HG03575 (cell line): ENCODE measurements around the gene CELSR3.

Experiments used
- ATAC-seq: cut with Tn5 transposase; IDR thresholded peaks from one replicate; pipeline ENCODE4 v1.9.1; 2021; ENCODE audit not compliant: unreplicated experiment, insufficient number of reproducible peaks, low FRiP score; ENCODE audit errors: extremely low read depth

Gene CELSR3

DNA sequence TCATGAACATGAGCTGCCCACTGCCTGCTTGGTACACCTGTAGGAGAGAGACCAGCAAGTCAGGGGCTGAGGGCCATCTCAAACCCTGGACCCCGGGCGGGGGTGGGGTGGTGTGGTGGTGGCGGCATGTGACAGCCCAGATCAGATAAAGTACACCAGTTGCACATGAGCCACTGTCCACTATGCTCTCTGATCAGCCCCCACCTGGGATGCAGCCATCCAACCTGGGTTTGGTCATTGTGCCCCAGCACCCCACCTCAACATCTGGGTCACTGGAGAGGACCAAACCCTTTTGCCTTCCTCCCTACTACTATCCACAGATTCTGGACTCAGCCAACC lies 26.0 kb upstream of the CELSR3 start:
- no peak for ATAC-seq

DNA sequence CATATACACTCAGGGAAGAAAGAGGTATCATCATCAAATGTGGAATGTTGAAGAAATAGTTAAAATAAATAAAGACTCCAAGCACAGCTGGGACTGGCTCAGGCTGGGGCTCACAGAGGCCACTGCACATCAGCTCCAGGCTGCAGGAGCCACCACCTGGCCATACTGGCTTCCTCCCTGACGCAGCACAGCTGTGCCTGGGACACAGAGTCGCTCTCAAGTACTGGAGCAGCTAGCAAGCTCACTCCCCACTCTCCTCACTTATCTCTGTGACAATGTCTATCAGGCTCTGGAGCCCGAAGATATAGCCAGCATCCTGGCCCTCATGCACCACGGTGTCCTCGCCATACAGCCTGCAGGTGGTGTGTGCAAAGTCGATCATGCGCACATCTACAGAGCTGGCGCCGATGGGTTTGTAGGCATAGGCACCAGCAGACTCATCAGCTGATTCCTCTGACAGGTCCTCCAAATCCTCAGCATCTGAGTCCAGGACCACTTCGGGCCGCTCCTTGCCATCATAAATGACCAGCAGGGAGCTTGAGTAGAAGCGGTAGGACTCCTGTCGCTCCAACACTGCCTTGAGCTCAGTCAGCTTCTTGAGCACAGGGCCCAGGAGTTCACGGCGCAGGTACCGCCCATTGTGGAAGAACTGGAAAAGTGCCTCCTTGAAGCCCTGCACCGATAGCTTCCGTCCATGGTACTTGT lies 25.5 kb upstream of the CELSR3 start:
- ATAC-seq = no peak

DNA sequence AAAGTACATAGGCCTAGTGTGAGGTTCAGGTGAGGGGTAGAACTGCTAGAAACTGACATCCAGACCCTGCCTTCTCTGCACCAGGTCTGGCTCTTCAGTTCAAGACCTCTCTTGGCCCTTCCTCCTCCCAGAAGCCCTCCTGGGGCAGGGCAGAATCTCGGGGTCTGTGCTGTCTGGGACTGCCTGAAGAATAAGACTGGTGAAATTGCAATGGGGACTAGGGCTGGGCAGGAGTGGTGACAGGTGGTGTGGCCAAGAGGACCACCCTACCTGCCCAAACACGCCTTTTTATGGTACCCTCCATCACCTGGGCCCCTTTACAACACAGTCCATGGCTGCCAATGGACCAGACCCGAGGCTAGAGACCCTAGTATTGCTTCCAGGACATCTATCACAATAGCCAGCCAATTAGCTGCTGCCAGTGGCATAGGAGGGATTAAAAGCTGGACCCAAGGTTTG lies 24.6 kb upstream of the CELSR3 start:
- no peak for ATAC-seq

DNA sequence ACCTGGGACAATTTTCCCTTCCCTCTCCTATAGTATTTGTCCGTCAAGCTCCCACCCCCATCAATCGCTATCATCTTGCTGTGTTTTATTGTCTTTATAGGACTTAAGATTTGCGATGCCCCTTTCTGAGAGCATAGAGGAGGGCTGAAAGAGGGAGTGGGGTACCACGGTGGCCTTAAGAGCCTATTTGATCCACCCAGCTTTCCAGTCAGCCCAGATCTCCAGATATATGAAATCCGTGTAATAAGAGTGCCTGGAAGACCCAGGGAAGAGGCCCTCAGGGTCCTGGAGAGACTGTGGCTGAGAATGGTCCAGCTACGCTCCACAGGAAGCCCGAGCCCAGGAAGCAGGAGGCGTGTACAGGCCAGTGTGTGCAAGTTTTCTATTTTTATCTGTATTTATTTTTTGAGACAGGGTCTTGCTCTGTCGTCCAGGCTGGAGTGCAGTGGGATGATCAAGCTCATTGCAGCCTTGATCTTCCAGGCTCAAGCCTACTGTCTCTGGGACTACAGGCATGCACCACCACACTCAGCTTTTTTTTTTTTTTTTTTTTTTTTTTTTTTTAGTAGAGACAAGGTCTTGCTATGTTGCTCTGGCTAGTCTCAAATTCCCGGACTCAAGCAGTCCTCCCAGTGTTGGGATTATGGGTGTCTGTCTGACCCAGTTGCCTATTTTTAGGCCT lies 24.0 kb upstream of the CELSR3 start:
- ATAC-seq = no peak

DNA sequence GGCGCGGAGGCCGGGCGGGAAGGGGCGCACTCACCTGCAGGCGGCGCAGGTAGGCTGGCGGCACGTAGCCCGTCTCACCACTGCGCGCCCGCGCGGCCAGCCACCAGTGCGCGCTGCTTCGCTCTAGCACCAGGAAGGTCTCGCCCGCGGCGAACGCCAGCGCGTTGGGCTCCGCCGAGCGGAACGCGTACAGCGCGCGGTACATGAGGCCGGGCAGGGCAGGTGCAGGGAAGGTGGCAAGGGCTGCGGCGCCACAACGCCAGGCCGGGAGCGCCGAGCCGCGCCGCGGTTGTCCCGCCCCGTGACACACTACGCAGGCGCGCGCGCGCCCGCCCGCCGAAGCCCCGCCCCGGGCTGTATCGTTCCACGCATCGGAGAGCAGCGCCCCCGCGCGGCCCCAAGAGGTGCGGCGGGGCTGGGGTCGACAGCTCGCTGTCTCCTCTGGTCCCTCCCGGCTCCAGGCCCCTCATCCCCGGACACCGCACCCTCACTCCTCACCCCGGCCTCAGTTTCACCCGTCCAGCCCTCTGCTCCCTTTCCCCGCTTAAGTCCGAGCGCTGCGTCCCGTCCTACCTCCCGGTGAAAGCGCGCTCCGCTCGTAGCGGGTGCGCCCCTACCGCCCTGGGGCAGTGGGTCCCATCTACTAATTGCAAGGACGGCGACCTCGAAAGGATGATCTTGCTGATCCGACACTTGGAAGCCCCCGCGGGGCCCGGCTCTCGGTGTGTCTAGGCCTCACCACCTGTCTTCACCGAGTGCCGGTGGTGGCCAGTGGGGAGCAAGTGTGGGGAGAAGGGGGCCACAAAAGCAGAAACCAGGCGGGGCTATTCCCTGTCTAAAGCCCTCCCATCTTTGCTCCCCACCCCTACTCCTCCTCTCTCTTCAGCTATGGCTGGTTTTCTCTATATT lies 23.2 kb upstream of the CELSR3 start, which contains the start of gene NCKIPSD:
NCKIPSD (minus strand) TSS at position 313 of the 909 bp plus-strand sequence; CDS start at position 205, 108 bp downstream.
- no peak for ATAC-seq

DNA sequence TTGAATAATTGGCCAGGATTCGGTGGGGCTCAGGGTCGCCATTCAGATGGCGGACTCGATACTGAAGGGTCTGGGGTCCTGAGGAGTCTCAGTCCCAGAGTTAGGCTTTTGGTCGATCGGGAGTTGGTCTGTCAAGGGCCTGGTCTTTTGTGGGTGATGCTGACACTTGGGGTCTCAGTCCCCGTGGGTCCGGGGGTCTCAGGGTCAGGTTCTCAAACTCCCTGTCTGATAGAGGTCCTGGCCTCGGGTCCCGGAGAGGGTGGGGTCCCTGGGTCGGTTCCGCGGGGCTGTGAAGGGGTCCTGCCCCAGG lies 22.6 kb upstream of the CELSR3 start:
- ATAC-seq = no peak

DNA sequence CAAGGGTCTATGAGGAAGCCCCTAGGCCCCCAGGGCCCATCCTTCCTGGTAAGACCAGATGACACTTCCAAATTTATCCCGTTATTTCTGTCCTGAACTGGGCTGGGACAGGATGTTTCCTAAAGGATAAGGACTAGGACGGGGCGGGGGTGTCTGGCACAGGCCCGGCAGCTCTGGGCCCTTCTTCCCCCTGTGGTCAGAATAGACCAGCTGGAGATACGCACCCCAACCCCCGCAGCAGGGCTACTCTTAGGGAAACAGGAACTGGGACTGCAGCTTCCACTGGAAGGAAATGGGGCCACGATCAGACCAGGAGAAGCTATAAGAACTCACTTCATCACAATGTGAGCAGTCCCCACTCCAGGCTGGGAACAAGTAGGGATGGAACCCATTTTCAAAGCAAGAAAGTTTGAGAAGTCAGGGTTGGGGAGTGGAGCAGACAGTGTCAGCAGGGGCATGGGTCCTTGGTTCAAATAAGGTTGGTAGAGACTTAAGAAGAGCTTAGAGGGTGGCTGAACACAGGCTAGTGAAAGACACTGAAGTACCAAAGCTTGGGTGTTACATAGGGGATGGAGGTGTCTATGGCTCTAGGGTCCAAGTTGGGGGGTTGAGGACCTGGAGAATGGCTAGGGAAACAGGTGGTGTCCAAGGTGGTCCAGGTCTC lies 21.9 kb upstream of the CELSR3 start:
- no peak for ATAC-seq

DNA sequence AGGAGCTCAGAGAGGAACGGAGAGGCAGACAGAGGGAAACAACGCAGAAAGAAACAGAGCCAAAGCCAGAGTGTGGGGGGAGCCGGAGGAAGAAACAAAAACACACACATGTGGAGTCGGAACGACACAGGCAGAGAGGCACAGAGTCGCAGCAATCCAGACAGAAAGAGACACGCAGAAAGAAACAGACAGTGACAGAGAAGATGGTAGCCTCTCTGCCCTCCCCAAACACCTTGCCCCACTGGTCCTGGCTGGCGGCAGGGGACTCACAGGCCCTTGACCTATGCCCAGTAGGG lies 21.3 kb upstream of the CELSR3 start:
- no peak for ATAC-seq

DNA sequence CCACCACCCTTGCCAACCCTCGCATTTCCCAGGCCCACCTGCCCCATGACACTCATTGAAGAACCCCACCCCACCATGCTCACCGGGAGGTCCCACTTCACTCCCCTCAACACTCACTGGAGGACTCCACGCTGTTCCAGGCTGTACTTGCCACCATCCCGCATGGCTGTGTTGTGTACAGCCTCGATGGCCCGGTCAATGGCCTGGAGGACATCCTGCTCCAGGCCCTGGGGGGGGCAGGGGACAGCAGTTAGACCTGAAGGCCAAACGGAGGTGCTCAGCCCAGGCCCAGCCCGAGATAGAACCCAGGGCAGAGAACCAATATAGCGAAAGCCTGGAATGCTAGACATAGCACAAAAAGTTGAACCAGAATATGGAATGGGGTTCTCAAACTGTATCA lies 20.1 kb upstream of the CELSR3 start:
- no peak for ATAC-seq

DNA sequence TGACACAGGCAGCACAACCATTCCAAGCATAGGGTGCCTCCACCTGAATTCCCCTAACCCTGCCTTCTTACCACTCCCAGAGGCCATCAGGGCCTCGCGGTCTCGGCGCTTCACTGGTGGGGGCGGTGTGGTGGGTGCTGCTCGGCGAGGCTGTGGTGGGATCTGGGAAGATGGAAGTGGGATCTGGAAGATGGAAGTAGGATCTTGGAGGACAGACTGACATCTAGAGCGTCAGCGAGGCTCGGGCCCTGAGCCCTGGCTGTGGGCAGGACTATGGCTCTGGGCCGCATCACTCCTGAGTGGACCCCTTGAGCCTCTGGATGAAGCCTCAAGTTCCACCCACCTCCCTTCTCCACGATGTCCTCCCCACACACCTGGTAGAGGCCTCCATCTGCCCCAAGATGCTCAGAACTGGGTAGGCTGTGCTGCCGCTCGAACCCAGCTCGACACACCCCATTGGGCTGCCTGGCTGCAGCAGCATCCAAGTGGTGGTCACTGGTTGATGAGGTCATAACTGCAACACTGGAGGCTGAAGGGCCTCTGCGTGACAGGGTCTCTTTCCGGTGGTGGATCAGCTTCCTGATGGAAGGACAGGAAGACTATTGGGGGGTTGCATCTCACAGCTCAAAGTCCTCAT lies 19.4 kb upstream of the CELSR3 start:
- no peak for ATAC-seq

DNA sequence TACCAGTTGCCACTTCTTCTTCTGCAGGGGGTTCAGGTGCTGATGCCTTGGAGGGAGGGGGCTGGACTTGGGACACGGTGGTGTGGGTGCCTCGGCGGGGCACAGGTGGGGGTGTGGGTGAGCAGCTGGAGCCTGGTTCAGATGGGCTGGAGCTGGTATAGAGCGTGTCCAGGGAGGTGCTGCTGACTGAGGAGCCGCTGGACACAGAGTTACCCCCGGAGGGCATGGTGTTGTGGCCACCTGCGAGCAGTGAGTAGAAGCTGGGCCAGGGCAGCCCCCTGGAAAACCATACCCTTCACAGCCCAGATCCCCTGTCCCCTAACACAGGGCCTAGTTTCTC lies 18.8 kb upstream of the CELSR3 start:
- ATAC-seq = no peak

DNA sequence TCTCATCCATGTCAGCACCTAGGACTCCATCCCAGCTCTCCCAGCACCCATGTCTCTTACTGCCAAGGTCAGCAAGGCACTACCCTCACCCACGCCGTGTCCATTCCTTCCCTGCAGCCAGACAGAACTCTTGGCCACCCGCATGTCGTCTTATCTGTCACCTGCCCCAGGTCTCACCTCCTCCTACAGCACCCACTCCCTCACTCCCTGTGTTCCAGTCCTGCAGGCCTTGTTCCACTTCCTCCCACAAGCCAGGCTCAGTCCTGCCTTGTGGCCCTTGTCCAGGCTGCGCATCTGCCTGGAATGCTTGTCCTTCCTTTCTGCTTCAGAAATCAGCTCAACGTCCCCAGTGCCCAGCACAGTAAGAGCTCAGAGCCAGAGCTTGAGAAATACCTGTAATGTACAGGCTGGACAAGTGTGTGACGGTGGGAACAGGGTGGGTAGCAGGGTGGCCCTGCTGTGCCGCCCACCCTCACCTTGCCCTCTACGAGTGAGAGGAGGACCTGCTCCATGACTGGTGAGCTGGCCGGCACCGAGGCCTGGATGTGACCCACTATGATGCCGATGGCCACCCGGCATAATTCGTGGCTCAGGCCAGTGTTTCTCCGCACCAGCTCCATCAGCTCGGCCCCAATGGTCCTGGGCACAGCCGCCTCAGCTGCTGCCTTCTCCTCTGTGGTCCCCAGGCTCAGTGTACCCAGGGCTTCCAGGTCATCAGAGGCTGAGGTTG lies 18.3 kb upstream of the CELSR3 start:
- no peak for ATAC-seq

DNA sequence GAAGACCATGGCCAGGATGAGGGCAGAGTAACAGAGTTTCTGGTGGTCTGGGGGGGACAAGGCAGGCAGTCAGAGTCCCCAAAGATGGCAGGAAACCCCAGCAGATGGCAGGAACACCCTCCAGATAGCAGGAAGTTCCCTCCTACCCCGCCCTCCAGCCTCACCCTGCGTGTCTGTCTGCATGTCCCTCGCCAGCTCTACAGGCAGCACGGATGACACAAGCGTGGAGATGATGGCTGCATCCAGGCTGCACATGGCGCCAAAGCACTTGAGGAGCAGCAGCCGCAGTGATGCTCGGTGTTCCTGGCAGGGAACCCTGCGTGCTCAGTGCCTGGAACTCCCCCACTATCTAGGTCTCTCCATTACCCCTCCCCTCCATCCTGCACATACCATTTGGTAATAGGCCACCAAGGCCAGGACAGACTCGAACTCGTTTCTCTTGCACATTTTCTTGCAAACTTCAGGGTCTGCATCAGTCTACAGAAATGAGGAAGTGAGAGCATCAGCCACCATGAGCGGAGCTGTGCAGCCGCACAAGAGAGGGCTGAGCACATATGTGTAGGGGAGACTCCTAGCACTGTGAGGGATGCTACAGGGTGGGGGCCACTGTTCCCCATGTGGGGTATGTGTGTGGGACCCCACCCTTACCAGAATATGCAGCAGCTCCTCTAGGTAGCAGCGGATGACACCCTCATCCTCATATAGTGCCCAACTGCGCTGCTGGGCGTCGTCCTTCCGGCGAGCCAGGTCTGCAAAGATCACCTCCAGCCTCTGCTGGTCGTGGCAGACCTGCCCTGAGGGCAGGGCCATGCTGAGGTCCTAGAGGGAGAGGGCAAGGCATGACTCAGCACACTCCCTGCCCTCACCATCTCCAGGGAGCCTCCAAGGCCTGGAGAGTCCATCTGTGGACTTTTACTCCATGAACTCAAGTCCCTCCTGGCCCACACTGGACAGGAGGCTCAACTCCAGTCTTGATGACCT lies 17.0 kb upstream of the CELSR3 start:
- no peak for ATAC-seq

DNA sequence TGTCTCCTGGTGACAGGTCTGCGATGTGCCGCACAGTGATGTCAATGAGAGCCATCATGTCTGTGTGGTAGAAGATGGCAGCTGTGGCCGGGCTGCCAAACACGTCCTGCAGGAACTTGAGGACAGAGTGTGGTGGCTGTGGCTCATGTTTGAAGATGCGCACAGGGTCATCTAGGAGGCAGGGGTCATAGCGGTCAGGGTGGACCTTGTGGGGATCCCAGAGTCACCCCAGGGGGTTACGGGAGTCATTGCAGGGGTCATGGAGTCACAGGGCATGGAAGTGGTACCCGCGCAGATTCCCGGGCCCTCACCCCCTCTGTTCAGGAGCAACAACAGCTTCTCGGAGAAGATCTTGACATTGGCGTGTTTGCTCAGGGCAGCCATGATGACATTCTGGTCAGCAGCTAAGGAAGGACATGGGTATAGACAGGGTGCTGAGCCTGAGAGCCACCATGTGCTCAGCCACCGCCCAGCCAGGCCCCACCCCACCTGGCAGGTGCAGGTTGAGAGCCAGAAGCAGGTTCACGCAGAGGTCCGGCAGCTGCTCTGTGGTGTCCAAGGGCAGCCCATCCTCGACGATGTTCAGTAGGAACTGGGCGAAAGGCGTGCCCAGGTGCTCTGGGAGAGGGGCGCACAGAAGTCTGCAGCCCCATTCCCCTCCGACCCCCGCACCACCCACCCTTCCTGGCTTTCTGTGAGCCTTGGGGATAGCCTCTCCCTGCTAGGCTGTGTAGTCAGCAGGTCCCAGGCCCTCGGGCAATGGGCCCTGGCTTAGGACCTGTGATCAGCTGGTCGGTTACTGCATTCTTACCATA lies 16.1 kb upstream of the CELSR3 start:
- no peak for ATAC-seq

DNA sequence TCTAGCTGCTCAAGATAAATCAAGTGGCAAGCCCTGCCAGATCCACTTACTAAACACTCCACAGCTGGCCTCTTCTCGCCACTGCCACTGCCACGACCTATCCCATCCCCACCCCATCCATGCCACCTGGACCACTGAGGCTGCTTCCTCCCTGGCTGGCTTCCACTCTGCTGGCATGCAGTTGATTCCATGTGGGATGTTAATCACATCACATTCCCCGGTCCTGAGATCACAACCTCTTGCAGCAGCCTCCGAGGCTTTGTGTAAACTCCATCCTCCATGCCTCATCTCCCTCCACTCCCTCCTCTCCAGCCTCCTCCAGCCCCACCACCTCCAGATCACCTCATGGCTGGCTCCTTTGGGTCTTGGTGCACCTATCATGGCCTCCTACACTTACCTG lies 15.4 kb upstream of the CELSR3 start:
- no peak for ATAC-seq

DNA sequence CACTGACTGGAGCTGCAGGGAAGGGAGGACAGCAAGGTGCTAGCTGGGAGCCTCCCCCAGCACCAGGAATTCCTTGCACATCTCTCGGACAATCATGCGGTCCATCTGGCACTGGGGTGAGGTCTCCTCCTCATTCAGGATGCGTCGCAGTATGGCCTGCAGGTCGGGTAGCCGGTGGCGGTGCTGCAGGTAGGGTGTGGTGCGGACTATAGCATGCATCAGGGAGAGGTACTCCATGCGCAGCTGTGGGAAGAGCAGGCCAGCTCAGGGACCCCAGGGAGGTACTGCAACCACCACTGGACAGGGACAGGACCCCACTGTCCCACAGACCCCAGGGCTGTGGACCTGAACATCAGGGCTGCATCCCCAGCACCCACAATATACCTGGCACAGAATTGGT lies 11.8 kb upstream of the CELSR3 start:
- no peak for ATAC-seq

DNA sequence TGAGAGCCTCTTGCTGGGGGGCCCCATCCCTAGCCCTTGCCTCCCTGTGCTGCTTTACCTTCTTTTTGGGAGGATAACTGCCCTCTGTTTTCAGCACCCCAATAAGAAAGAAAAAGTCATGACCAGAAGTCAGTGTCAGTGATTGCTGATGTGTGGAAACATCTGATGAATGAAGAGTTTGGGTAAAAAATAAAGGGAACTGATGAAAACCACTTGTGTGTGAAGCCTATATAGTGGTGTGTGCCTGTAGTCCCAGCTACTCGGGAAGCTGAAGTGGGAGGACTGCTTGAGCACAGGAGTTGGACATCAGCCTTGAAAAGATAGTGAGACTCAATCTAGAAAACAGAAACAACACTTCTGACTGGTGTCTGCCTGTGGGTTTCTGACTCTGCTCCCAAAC lies 9.8 kb upstream of the CELSR3 start:
- no peak for ATAC-seq
